ENCODE data around the gene CHRM2. TPM values are rescaled to one million over a fixed set of nuclear protein-coding genes. Genes with fewer than 3 reads are reported as not detected.
"Not testable (repeated sequence)": the region's sequence is repeated elsewhere in the genome, so short reads cannot be mapped to it uniquely, and the experiment has no call there.

The CHRM2 gene
- total RNA-seq, result under 1 TPM; 0.63 to 0.96 TPM
- polyA plus RNA-seq (ENCODE audit: insufficient read length in 6 of 6), result under 1 TPM; 0.56 to 0.98 (median 0.71) TPM
- long read RNA-seq, donor 1, result 0 reads
- long read RNA-seq, donor 2, result 0 reads
- long read RNA-seq, donor 3, result 0 reads
- long read RNA-seq, donor 4, result 0 reads
- long read RNA-seq, donor 5, result 0 reads
- long read RNA-seq, donor 6, result 0 reads
- long read RNA-seq, donor 7, result 0 reads
- long read RNA-seq, donor 8, result 0 reads
- long read RNA-seq, donor 9, result 0 reads
- long read RNA-seq, donor 10, result 0 reads
- long read RNA-seq, donor 11, full-length matches to known transcripts, result 1 of 1 reads
- long read RNA-seq, donor 11, partial matches to known transcripts, result 0 of 1 reads
- long read RNA-seq, donor 11, other reads (novel, unspliced or antisense), result 0 of 1 reads
- long read RNA-seq, donor 12, result 0 reads

DNA sequence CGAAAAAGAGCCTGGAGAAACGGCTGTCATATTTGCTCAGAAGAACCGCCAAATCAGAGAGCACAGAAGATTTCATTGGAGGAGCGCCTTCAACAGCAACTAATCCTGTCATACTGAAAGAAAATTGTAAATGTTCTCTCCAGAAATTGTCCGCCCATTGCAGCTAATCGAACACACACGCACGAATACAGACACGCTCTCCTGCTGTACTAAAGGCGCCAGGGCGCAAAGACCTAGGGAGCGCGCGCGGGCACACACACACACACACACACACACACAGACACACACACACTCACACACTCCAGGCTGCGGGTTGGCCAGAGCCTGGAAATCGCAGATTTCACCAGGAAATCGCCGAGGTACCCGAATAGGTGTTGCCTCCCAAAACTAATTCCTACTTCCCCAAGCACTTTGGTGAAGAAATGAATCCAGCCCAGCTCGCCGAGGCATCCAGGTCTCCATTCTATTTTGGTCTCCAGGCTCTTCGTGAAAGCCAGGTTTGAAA lies at the start of gene CHRM2:
Gene CHRM2, plus strand, starts transcription at position 157 of the 505 bp plus-strand sequence. CDS start 146,214 bp downstream, outside the sequence.
- Histone ChIP-seq H3K27ac (no peak within 1 kb of the TSS), H3K9me3 (no peaks in the 10 kb centered on the region), H3K27me3 (peaks cover 32 to 52% of the 10 kb centered on the region in 2 donors), H3K4me3 (peak within 1 kb of the TSS in 1 of 2 donors; percentile 26), H3K36me3 (no peaks in the 10 kb centered on the region), H3K4me1 (peaks cover 0 to 24% of the 10 kb centered on the region in 2 donors)
- intact Hi-C loops (cut with DNase I), result no loop called here
- TF ChIP-seq, protein P1, sequence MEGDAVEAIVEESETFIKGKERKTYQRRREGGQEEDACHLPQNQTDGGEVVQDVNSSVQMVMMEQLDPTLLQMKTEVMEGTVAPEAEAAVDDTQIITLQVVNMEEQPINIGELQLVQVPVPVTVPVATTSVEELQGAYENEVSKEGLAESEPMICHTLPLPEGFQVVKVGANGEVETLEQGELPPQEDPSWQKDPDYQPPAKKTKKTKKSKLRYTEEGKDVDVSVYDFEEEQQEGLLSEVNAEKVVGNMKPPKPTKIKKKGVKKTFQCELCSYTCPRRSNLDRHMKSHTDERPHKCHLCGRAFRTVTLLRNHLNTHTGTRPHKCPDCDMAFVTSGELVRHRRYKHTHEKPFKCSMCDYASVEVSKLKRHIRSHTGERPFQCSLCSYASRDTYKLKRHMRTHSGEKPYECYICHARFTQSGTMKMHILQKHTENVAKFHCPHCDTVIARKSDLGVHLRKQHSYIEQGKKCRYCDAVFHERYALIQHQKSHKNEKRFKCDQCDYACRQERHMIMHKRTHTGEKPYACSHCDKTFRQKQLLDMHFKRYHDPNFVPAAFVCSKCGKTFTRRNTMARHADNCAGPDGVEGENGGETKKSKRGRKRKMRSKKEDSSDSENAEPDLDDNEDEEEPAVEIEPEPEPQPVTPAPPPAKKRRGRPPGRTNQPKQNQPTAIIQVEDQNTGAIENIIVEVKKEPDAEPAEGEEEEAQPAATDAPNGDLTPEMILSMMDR (IDR thresholded peaks at IDR 0.05), result no peak
- ATAC-seq (no peak), DNase-seq (peak in 1 of 4 donors; percentile 54)

DNA sequence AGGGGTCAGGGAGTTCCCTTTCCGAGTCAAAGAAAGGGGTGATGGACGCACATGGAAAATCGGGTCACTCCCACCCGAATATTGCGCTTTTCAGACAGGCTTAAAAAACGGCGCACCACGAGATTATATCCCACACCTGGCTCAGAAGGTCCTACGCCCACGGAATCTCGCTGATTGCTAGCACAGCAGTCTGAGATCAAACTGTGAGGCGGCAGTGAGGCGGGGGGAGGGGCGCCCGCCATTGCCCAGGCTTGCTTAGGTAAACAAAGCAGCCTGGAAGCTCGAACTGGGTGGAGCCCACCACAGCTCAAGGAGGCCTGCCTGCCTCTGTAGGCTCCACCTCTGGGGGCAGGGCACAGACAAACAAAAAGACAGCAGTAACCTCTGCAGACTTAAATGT lies 37.1 kb upstream of the CHRM2 start:
- H3K27ac ChIP-seq; H3K27me3 ChIP-seq; H3K4me1 ChIP-seq; H3K4me3 ChIP-seq; H3K9me3 ChIP-seq; H3K36me3 ChIP-seq; intact Hi-C loops (cut with DNase I); DNase-seq; ATAC-seq: not testable (repeated sequence)

DNA sequence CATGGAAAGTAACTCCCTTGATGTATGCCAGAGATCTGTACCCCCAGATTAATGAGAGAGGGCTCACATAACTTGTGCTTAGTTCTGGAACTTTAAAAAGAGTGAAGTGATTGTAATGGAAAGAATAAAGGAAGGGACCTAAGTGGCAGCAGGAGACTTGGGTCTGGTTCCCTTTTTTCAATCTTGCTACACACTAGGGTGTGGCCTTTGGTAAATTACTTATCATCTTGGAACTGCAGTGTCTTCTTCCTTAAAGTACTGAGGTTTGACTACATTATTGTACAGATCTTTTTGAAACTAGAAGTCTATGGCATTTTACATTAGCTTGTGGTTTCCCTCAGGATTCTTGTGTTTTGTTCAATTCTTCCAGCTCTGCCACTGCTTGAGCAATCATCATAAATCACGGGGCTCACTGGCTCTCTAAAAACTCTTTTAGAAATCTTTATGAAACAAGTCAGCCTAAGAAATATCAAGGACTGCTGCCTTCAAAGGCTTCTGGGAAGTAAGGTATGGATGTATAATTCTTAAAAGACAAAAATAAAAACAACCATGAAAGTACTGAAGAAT lies 22.5 kb upstream of the CHRM2 start:
- TF ChIP-seq, protein P1 (IDR thresholded peaks at IDR 0.05), result no peak
- Histone ChIP-seq H3K27ac (no peak overlapping the region), H3K4me3 (no peak overlapping the region), H3K9me3 (peaks cover 0 to 5% of the 10 kb centered on the region in 2 donors), H3K27me3 (no peaks in the 10 kb centered on the region), H3K4me1 (no peaks in the 10 kb centered on the region), H3K36me3 (no peaks in the 10 kb centered on the region)
- ATAC-seq (no peak), DNase-seq (no peak)
- intact Hi-C loops (cut with DNase I), result no loop called here

DNA sequence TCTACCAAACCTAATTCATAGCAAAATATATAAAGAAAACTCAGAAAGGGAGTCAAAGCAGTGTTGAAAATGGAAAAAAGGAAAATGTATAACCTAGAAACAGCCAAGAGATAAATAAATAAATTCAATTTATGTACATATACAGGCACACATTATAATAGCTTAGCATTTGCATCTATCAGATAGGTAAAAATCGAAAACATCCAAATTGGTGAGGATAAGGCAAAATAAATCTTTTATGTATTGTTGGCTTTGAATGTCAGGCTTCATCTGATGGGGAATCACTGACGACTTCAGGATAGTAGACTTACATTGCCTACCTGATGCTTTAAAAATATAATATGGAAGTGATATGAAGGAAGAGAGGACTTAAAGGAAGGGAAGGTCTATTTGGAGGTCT lies 20.6 kb upstream of the CHRM2 start:
- DNase-seq (no peak), ATAC-seq (no peak)
- no peaks in the 10 kb centered on the region for H3K36me3 ChIP-seq
- no peaks in the 10 kb centered on the region for H3K4me1 ChIP-seq
- no peak overlapping the region for H3K4me3 ChIP-seq
- intact Hi-C loops (cut with DNase I), result no loop called here
- TF ChIP-seq, protein P1 (IDR thresholded peaks at IDR 0.05), result no peak
- H3K27ac ChIP-seq, result no peak overlapping the region
- no peaks in the 10 kb centered on the region for H3K27me3 ChIP-seq
- no peaks in the 10 kb centered on the region for H3K9me3 ChIP-seq

DNA sequence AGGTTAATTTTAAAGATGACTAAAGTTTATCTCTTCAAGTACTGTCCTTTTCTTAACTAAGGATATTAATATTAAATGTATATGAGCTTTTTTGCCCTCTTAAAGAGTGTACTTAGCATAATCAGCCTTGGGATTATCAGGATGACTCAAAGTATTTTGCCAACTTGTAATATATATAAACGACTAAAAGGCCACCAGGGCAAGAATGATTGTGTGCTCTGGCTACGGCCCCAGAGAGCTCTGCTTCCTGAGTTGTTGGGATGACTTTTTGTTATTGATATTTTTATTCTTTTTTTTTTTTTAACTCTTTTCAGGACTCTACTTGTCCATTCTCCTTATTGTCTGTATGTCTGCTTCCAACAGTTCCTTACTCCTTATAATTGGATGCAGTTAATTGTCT lies 14.8 kb upstream of the CHRM2 start:
- no peak overlapping the region for H3K4me3 ChIP-seq
- H3K4me1 ChIP-seq, result no peaks in the 10 kb centered on the region
- no peaks in the 10 kb centered on the region for H3K27me3 ChIP-seq
- intact Hi-C loops (cut with DNase I), result no loop called here
- H3K27ac ChIP-seq, result no peak overlapping the region
- TF ChIP-seq, protein P1 (IDR thresholded peaks at IDR 0.05), result no peak
- DNase-seq (no peak), ATAC-seq (no peak)
- H3K9me3 ChIP-seq, result no peaks in the 10 kb centered on the region
- H3K36me3 ChIP-seq, result no peaks in the 10 kb centered on the region

Measured in left lung (tissue), 14 donors.